Activated naive CD8-positive, alpha-beta T cell treated with anti-CD3 and anti-CD28 coated beads, Interleukin-2, amount 50 U/mL, for 16 hours (primary cell): ENCODE measurements around the gene PTPRU.

ENCODE experiments used
- DNase-seq: peaks from one replicate; pipeline ENCODE4 v3.0.0-alpha.2; 2020; ENCODE audit warnings: low read depth, low spot score

The PTPRU gene

DNA sequence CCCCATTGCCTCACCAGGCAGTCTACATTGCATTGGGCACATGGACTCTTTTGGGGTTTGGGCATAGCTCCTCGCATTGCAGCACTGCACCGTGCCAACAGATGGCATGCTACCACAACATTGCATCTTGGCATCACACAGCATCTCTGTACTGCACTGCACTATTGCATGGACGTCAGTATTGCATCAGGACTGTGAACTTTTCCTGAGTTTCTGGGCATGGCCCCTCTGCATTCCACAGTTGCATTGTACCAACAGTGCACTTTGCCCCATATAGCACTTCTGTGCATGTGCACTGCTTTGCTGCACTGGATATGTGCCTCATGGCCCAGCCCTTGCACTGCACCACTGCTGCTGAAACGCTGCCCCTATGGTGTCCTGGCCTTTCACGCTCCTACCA lies 9.6 kb downstream of the PTPRU start:
- no peak for DNase-seq

DNA sequence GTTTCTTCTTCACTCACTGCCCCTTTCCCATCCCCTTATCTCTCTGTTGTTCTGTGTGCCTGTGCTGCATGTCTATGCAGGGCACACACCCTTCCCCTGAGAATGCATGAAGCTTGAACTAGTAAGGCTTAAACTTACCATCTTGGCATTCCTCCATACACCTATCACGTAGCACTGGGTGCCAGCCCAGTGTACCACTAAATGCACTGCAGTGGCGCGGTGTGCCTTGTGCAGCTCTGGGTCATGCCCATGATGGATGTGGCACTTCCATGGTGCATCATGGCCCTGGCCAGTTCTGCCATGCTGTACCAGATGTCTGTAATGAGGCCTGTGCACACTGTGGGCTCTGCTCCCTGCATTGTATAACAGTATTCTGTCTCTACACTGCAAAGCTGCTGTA lies 10.7 kb downstream of the PTPRU start:
- DNase-seq, result no peak

- no peak for DNase-seq
Observed at GRCh38 chr1:29247571-29248273, 11.4 kb downstream of the PTPRU start.

DNA sequence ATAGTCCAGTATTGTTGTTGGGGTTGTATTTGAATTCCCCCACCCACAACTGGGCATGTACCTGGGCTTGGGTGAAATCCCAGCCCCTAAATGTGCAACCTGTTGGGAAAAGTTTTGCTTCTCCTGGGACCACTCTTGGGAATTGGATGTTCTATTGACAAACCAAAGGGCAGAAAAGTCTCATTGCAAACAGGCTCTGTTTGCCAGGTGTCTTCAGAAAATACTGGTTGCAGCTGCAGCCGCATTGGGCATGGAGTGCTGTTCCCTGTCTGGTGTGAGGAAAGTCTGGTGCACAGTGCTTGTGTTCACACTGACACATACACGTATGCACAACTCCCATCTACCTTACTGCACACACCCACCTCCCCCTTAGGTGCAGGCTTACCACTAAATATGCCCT lies 12.1 kb downstream of the PTPRU start:
- DNase-seq, result no peak

DNA sequence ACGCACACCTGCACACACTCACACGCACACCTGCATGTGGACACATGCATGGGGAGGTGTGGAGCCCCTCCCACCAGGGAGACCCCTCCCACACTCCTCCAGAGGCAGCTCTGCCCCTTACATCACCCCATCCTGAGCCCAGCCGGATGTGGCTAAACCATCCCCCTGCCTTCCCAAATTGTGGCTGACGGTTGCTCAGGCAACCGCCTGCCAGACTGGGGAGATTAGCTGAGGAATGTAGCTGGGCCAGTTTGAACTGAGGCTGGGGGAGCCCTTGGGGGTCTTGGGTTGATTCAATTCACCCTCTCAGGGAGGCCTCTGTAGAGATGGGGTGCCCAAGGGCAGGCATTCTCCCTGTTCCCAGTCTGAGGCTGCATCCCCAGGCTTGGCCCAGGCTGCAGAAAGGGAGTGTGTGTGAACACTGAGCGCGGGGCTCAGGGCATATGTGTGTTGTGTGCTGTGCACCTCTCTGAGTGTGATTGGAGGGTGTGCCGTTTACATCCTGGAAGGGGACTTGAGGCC lies 12.9 kb downstream of the PTPRU start:
- DNase-seq, result no peak

DNA sequence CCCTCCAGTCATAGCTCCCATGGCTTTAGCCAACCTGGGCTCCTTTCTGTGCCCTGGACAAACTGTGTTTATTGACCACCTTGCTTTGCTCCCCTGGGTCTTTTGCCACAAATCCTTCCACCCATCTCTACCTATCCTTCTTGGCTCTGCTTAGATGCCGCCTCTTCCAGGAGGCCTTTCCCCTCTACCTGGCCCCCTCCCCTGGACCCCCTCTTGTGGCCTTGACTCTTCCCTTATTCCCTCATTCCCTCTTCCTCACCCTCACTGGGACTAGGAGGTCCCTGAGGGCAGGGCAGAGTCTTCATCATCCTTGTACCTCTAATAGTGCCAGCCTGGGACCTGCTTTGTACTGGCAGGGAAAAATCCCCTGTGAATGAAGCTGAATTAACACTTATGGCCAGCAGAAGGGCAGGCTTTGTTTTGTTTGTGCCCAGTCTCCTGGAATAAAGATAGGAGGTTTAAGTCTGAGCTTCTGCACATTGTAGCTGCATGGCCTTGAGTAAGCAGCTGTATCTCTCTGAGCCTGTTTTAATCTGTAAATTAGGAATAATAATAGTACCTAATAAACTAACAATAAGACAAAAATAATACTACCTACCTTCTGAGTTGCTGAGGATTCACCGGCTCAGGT lies 13.7 kb downstream of the PTPRU start:
- DNase-seq, result no peak

DNA sequence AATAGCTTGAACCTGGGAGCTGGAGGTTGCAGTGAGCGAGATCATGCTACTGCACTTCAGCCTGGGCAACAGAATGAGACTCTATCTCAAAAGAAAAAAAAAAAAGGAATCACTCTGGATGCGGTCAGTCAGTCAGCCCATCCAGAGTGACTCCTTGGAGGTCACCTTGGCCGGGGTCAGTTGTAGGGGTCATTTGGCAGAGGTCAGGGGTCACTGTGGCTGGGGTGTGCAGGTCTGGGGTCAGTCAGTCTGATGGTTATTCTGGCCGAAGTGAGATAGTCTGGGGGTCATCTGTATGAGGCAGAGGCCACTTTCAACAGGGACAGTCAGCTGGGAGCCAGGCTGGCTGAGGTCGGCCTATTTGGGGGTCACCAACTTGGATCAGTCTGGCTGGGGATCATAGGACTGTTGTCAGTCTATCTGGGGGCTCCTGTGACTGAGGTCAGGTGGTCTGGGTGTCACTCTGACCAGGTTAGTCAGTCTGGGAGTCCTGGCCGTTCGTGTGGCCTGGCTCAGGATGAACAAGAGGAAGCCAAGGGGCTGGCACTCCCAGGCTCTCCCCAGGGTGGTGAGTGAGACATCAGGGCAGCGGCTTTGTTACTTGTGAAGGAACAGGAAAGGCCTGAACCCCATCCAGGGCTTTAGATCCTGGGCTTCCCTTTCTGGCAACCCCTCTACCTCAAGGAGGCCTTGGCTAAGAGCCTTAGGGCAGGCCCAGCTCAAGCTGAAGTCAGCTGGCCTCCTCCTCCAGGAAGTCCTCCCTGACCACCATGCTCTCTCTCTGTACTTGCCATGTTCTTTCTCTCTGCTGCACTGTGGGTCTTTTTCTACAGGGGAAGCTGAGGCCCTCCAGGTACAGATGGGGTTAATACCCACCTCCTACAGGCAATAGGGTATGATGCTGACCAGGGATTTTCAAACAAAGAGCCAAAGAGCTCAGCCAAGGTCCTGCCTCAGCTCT lies 15.1 kb downstream of the PTPRU start:
- DNase-seq, result no peak

DNA sequence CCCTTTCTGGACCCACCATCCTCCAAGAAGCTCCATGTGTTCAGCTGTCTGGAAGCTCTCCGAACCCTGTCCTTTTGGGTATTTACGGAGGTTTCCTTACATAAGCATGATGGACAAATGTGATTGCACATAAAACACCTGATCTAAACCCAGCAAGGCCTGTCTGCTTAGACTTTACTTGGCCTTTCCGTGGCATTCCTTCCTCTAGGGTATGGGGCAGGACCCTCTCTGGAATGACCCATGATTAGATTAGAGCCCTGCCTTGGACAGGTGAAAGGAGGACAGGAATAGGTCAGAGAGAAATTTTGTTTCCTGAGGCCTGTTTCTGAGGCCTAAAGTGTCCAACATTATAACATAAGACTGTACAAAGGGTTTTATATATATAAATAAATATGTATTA lies 16.9 kb downstream of the PTPRU start:
- DNase-seq, result no peak

DNA sequence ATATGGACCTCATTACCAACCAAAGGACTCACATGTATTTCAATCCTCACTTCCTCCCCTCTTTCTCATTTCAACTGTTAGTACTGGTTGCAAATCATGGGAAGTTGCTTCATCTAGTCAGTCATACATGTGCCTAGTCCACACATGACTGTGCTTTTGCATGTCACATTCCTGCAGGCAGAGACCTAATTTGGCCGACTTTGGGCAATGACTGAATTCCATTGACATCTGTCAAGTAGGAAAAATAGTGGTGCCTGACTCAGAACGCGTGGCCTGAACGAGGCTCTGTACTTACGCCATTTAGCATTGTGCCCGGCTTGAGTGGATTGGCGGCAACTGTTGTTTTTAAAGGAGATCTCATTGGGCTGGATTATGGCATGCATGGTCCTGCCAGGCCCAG lies 18.0 kb downstream of the PTPRU start:
- no peak for DNase-seq

- DNase-seq, result no peak
Observed at GRCh38 chr1:29255134-29255666, 18.9 kb downstream of the PTPRU start.

GRCh38 chr1:29256394-29256793 lies 20.1 kb downstream of the PTPRU start:
- no peak for DNase-seq

- no peak for DNase-seq
Observed at GRCh38 chr1:29256979-29257804, 20.9 kb downstream of the PTPRU start.

DNA sequence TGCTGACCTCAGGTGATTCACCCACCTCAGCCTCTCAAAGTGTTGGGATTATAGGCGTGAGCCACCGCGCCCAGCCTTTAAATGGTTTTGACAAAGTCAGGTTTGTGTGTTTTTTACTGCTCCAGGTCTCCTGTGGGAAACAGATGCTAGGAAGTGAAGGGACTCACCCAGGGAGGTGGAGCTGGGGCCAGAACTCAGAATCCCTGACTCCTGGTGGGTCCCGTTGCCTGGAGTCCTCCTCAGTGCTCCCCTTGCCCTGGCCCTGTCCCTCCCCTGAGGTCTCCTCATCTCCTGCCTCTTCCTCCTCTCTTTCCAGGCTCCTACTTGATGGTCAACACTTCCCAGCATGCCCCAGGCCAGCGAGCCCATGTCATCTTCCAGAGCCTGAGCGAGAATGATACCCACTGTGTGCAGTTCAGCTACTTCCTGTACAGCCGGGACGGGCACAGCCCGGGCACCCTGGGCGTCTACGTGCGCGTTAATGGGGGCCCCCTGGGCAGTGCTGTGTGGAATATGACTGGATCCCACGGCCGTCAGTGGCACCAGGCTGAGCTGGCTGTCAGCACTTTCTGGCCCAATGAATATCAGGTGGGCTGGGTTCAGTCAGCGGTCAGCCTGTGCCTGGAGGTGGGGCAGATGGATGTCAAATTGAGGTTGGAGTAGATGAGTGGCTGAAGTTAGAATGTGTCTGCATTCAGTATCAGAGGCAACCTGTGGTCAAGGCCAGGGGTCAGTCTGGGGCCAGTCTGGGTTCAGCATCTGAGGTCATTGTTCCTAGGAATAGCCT lies 22.1 kb downstream of the PTPRU start:
- no peak for DNase-seq

GRCh38 chr1:29258976-29259801 lies 22.9 kb downstream of the PTPRU start:
- no peak for DNase-seq

- DNase-seq, result no peak
Observed at GRCh38 chr1:29259802-29260441, 23.6 kb downstream of the PTPRU start.

GRCh38 chr1:29260531-29260930 lies 24.2 kb downstream of the PTPRU start:
- no peak for DNase-seq

DNA sequence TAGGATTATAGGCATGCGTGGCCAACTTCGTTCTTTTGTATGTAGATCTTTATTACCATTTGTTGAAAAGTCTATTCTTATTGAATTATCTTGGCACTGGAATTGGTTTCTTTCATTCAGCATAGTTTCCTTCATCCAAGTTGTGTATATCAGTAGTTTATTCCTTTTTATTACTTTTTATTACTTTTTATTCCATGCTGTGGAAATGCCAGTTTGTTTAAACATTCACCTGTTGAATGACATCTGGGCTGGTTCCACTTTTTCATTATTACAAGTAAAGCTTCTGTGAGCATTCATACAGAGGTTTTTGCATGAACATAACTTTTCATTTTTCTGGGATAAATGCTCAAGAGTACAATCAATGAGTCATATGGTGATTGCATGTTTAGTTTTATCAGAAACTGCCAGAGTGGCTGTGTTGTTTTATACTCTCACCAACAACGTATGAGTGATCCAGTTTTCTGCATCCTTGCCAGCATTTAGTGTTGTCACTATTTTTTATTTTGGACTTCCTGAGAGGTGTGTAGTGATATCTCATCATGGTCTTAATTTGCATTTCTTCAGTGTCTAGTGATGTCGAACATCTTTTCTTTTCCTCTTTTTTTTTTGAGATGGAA lies 28.6 kb downstream of the PTPRU start:
- DNase-seq, result no peak

DNA sequence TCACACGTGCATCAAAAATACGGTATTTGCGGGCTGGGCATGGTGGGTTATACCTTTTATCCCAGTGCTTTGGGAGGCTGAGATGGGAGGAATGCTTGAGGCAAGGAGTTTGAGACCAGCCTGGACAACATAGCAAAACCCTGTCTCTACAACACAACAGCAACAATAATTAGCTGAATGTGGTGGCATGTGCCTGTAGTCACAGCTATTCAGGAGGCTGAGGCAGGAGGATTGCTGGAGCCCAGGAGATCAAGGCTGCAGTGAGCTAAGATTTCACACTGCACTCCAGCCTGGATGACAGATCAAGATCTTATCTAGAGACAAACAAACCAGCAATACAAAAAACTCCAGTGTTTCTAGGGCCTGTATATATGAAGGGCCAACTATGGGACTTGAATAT lies 30.6 kb downstream of the PTPRU start:
- no peak for DNase-seq
